ENCODE measurements around the gene APBB1.

The APBB1 gene

GRCh38 chr11:6410695-6411430 lies 8.0 kb downstream of the APBB1 start:
- no peak overlapping the region for H3K4me3 ChIP-seq (ENCODE audit: control insufficient read depth in 1 of 7, extremely low read depth in 1 of 7, insufficient read depth in 4 of 7, low read depth in 2 of 7, low read length in 6 of 7)
- peaks cover 0 to 5% (median 2%) of the 10 kb centered on the region in 4 experiments for H3K4me1 ChIP-seq (ENCODE audit: control extremely low read depth in 1 of 4, control insufficient read depth in 4 of 4, insufficient read depth in 4 of 4, low read length in 3 of 4)
- H3K27ac ChIP-seq (ENCODE audit: insufficient read depth in 1 of 2, low read depth in 1 of 2, low read length in 2 of 2, poor library complexity in 1 of 2, severe bottlenecking in 2 of 2) = no peak overlapping the region
- DNase-seq = no peak
- peaks cover 0 to 9% (median 0%) of the 10 kb centered on the region in 4 experiments for H3K36me3 ChIP-seq (ENCODE audit: control insufficient read depth in 4 of 4, insufficient read depth in 4 of 4, low read length in 3 of 4)
- peaks cover 0 to 7% (median 0%) of the 10 kb centered on the region in 5 experiments for H3K27me3 ChIP-seq (replicated peaks in 2 of 5; ENCODE audit: control insufficient read depth in 4 of 5, insufficient read depth in 5 of 5, low read length in 4 of 5)
- 95% methylated on average over 16 of the region's 23 CpGs for WGBS (ENCODE audit: insufficient coverage)
- H3K9me3 ChIP-seq (ENCODE audit: control extremely low read depth in 1 of 5, control insufficient read depth in 4 of 5, insufficient read depth in 2 of 5, low read depth in 1 of 5, low read length in 4 of 5) = no peaks in the 10 kb centered on the region
- ChIA-PET POLR2A (no interaction called here), CTCF (interaction anchor here (1.0 to 1.6 kb wide), 7 partner anchors 16 to 33 kb away, joined by 3 to 6 read pairs (median 3); no protein-coding TSS in a partner anchor)

GRCh38 chr11:6406370-6406769 lies 12.5 kb downstream of the APBB1 start:
- 94% methylated on average over 1 of the region's 2 CpGs for WGBS (ENCODE audit: insufficient coverage)
- Histone ChIP-seq H3K27me3 (replicated peaks in 2 of 5; ENCODE audit: control insufficient read depth in 4 of 5, insufficient read depth in 5 of 5, low read length in 4 of 5) (no peaks in the 10 kb centered on the region), H3K9me3 (ENCODE audit: control extremely low read depth in 1 of 5, control insufficient read depth in 4 of 5, insufficient read depth in 2 of 5, low read depth in 1 of 5, low read length in 4 of 5) (no peaks in the 10 kb centered on the region), H3K4me1 (ENCODE audit: control extremely low read depth in 1 of 4, control insufficient read depth in 4 of 4, insufficient read depth in 4 of 4, low read length in 3 of 4) (peaks cover 0 to 29% (median 25%) of the 10 kb centered on the region in 4 experiments), H3K36me3 (ENCODE audit: control insufficient read depth in 4 of 4, insufficient read depth in 4 of 4, low read length in 3 of 4) (peaks cover 0 to 9% (median 0%) of the 10 kb centered on the region in 4 experiments), H3K4me3 (ENCODE audit: control insufficient read depth in 1 of 7, extremely low read depth in 1 of 7, insufficient read depth in 4 of 7, low read depth in 2 of 7, low read length in 6 of 7) (no peak overlapping the region), H3K27ac (ENCODE audit: insufficient read depth in 1 of 2, low read depth in 1 of 2, low read length in 2 of 2, poor library complexity in 1 of 2, severe bottlenecking in 2 of 2) (no peak overlapping the region)
- ChIA-PET POLR2A (no interaction called here), CTCF (interaction anchor here (0.9 to 1.4 kb wide), 3 partner anchors 15 to 46 kb away, joined by 3 read pairs; no protein-coding TSS in a partner anchor)
- DNase-seq = no peak

GRCh38 chr11:6405846-6406245 lies 13.0 kb downstream of the APBB1 start:
- no peak for DNase-seq
- CTCF ChIA-PET = interaction anchor here (0.8 to 1.4 kb wide), 5 partner anchors 12 to 45 kb away, joined by 3 to 4 read pairs (median 3); no protein-coding TSS in a partner anchor
- Histone ChIP-seq H3K9me3 (ENCODE audit: control extremely low read depth in 1 of 5, control insufficient read depth in 4 of 5, insufficient read depth in 2 of 5, low read depth in 1 of 5, low read length in 4 of 5) (no peaks in the 10 kb centered on the region), H3K36me3 (ENCODE audit: control insufficient read depth in 4 of 4, insufficient read depth in 4 of 4, low read length in 3 of 4) (peaks cover 0 to 5% (median 0%) of the 10 kb centered on the region in 4 experiments), H3K4me1 (ENCODE audit: control extremely low read depth in 1 of 4, control insufficient read depth in 4 of 4, insufficient read depth in 4 of 4, low read length in 3 of 4) (peaks cover 0 to 29% (median 25%) of the 10 kb centered on the region in 4 experiments), H3K27ac (ENCODE audit: insufficient read depth in 1 of 2, low read depth in 1 of 2, low read length in 2 of 2, poor library complexity in 1 of 2, severe bottlenecking in 2 of 2) (no peak overlapping the region), H3K4me3 (ENCODE audit: control insufficient read depth in 1 of 7, extremely low read depth in 1 of 7, insufficient read depth in 4 of 7, low read depth in 2 of 7, low read length in 6 of 7) (no peak overlapping the region), H3K27me3 (replicated peaks in 2 of 5; ENCODE audit: control insufficient read depth in 4 of 5, insufficient read depth in 5 of 5, low read length in 4 of 5) (no peaks in the 10 kb centered on the region)
- 98% methylated on average over 6 of the region's 6 CpGs for WGBS (ENCODE audit: insufficient coverage)
- POLR2A ChIA-PET = interaction anchor here (0.6 kb wide), 1 partner anchor 17 kb away, joined by 3 read pairs; no protein-coding TSS in a partner anchor

- no peak overlapping the region for H3K27ac ChIP-seq (ENCODE audit: insufficient read depth in 1 of 2, low read depth in 1 of 2, low read length in 2 of 2, poor library complexity in 1 of 2, severe bottlenecking in 2 of 2)
- no peak overlapping the region for H3K4me3 ChIP-seq (ENCODE audit: control insufficient read depth in 1 of 7, extremely low read depth in 1 of 7, insufficient read depth in 4 of 7, low read depth in 2 of 7, low read length in 6 of 7)
- WGBS (ENCODE audit: insufficient coverage) = 97% methylated on average over 9 of the region's 13 CpGs
- ChIA-PET POLR2A (interaction anchor here (0.6 kb wide), 1 partner anchor 16 kb away, joined by 3 read pairs; no protein-coding TSS in a partner anchor), CTCF (interaction anchor here (0.8 to 1.4 kb wide), 4 partner anchors 13 to 45 kb away, joined by 3 to 4 read pairs (median 4); no protein-coding TSS in a partner anchor)
- H3K4me1 ChIP-seq (ENCODE audit: control extremely low read depth in 1 of 4, control insufficient read depth in 4 of 4, insufficient read depth in 4 of 4, low read length in 3 of 4) = peaks cover 0 to 29% (median 25%) of the 10 kb centered on the region in 4 experiments
- H3K9me3 ChIP-seq (ENCODE audit: control extremely low read depth in 1 of 5, control insufficient read depth in 4 of 5, insufficient read depth in 2 of 5, low read depth in 1 of 5, low read length in 4 of 5) = no peaks in the 10 kb centered on the region
- H3K27me3 ChIP-seq (replicated peaks in 2 of 5; ENCODE audit: control insufficient read depth in 4 of 5, insufficient read depth in 5 of 5, low read length in 4 of 5) = no peaks in the 10 kb centered on the region
- no peak for DNase-seq
- no peaks in the 10 kb centered on the region for H3K36me3 ChIP-seq (ENCODE audit: control insufficient read depth in 4 of 4, insufficient read depth in 4 of 4, low read length in 3 of 4)
These were observed 13.7 kb downstream of the APBB1 start for GRCh38 chr11:6405052-6405667.

GRCh38 chr11:6404342-6405051 lies 14.4 kb downstream of the APBB1 start:
- 94% methylated on average over 15 of the region's 16 CpGs for WGBS (ENCODE audit: insufficient coverage)
- CTCF ChIA-PET = no interaction called here
- Histone ChIP-seq H3K36me3 (ENCODE audit: control insufficient read depth in 4 of 4, insufficient read depth in 4 of 4, low read length in 3 of 4) (no peaks in the 10 kb centered on the region), H3K4me1 (ENCODE audit: control extremely low read depth in 1 of 4, control insufficient read depth in 4 of 4, insufficient read depth in 4 of 4, low read length in 3 of 4) (peaks cover 0 to 29% (median 25%) of the 10 kb centered on the region in 4 experiments), H3K4me3 (ENCODE audit: control insufficient read depth in 1 of 7, extremely low read depth in 1 of 7, insufficient read depth in 4 of 7, low read depth in 2 of 7, low read length in 6 of 7) (no peak overlapping the region), H3K27me3 (replicated peaks in 2 of 5; ENCODE audit: control insufficient read depth in 4 of 5, insufficient read depth in 5 of 5, low read length in 4 of 5) (no peaks in the 10 kb centered on the region), H3K9me3 (ENCODE audit: control extremely low read depth in 1 of 5, control insufficient read depth in 4 of 5, insufficient read depth in 2 of 5, low read depth in 1 of 5, low read length in 4 of 5) (no peaks in the 10 kb centered on the region), H3K27ac (ENCODE audit: insufficient read depth in 1 of 2, low read depth in 1 of 2, low read length in 2 of 2, poor library complexity in 1 of 2, severe bottlenecking in 2 of 2) (no peak overlapping the region)
- DNase-seq = no peak
- POLR2A ChIA-PET = no interaction called here

- no peak for DNase-seq
- ChIA-PET CTCF (interaction anchor here (0.9 to 6.1 kb wide), 5 partner anchors 10 to 40 kb away, joined by 3 to 29 read pairs (median 5); no protein-coding TSS in a partner anchor), POLR2A (interaction anchor here (1.6 kb wide), 1 partner anchor 13 kb away, joined by 5 read pairs; the partner anchor contains the start of gene SMPD1)
- Histone ChIP-seq H3K27me3 (replicated peaks in 2 of 5; ENCODE audit: control insufficient read depth in 4 of 5, insufficient read depth in 5 of 5, low read length in 4 of 5) (no peaks in the 10 kb centered on the region), H3K4me1 (ENCODE audit: control extremely low read depth in 1 of 4, control insufficient read depth in 4 of 4, insufficient read depth in 4 of 4, low read length in 3 of 4) (peaks cover 0 to 29% (median 25%) of the 10 kb centered on the region in 4 experiments), H3K36me3 (ENCODE audit: control insufficient read depth in 4 of 4, insufficient read depth in 4 of 4, low read length in 3 of 4) (no peaks in the 10 kb centered on the region), H3K27ac (ENCODE audit: insufficient read depth in 1 of 2, low read depth in 1 of 2, low read length in 2 of 2, poor library complexity in 1 of 2, severe bottlenecking in 2 of 2) (no peak overlapping the region), H3K9me3 (ENCODE audit: control extremely low read depth in 1 of 5, control insufficient read depth in 4 of 5, insufficient read depth in 2 of 5, low read depth in 1 of 5, low read length in 4 of 5) (no peaks in the 10 kb centered on the region), H3K4me3 (ENCODE audit: control insufficient read depth in 1 of 7, extremely low read depth in 1 of 7, insufficient read depth in 4 of 7, low read depth in 2 of 7, low read length in 6 of 7) (no peak overlapping the region)
- WGBS (ENCODE audit: insufficient coverage) = 91% methylated on average over 7 of the region's 8 CpGs
These were observed 15.4 kb downstream of the APBB1 start for GRCh38 chr11:6403539-6403938.

Data from common myeloid progenitor, CD34-positive (primary cell).